AG09319 (cell line): Measurements from ENCODE around the gene CNIH2.

ENCODE experiments used
- DNase-seq: peaks from one replicate; pipeline ENCODE4 v3.0.0-alpha.2; 2010; ENCODE audit warnings: low read depth; ENCODE audit errors: extremely low read depth
- CTCF ChIP-seq: IDR thresholded peaks from 2 replicates; pipeline ENCODE4 v1.5.1; 2011; ENCODE audit warnings: low read depth, mild to moderate bottlenecking, inconsistent platforms, low read length, moderate library complexity

CNIH2 gene

GRCh38 chr11:66331542-66332370, 53.8 kb downstream of the CNIH2 start:
- TF ChIP-seq CTCF, result no peak

GRCh38 chr11:66332371-66333219, 54.6 kb downstream of the CNIH2 start:
- no peak for TF ChIP-seq CTCF
- no peak for DNase-seq

More at GRCh38 chr11:66331542-66332370, 53.8 kb downstream of the CNIH2 start:
- no peak for DNase-seq

- no peak for DNase-seq
- TF ChIP-seq CTCF, result no peak
These were observed 55.4 kb downstream of the CNIH2 start for GRCh38 chr11:66333220-66333877.
